Trophoblast cell (in vitro differentiated cells and primary cell): ENCODE data around the gene TGIF1.

Source experiments
- DNase-seq, 2 donors: peaks; one replicate each; pipeline ENCODE4 v3.0.0-alpha.2; 2016
- H2AFZ ChIP-seq: 2 replicates; pipeline ENCODE4 v1.6.1; 2013; ENCODE audit warnings: low read length, moderate library complexity, mild to moderate bottlenecking; ENCODE audit not compliant: insufficient read depth, poor library complexity
- H2AK5ac ChIP-seq: 2 replicates; pipeline ENCODE4 v1.6.1; 2013; ENCODE audit warnings: mild to moderate bottlenecking, low read length
- H2BK120ac ChIP-seq: 2 replicates; pipeline ENCODE4 v1.6.1; 2013; ENCODE audit warnings: low read length, mild to moderate bottlenecking, moderate library complexity; ENCODE audit not compliant: insufficient read depth, poor library complexity
- H2BK12ac ChIP-seq: 2 replicates; pipeline ENCODE4 v1.6.1; 2013; ENCODE audit warnings: mild to moderate bottlenecking, low read length, moderate library complexity
- H2BK5ac ChIP-seq: 2 replicates; pipeline ENCODE4 v1.6.1; 2013; ENCODE audit warnings: low read length, low read depth, moderate library complexity, mild to moderate bottlenecking; ENCODE audit not compliant: poor library complexity
- H3K14ac ChIP-seq: 2 replicates; pipeline ENCODE4 v1.6.1; 2013; ENCODE audit warnings: mild to moderate bottlenecking, low read length
- H3K18ac ChIP-seq: 2 replicates; pipeline ENCODE4 v1.6.1; 2013; ENCODE audit warnings: mild to moderate bottlenecking, low read length
- H3K23ac ChIP-seq: 2 replicates; pipeline ENCODE4 v1.6.1; 2013; ENCODE audit warnings: low read length
- H3K27ac ChIP-seq: 2 replicates; pipeline ENCODE4 v1.5.1; 2013; ENCODE audit warnings: low read depth, mild to moderate bottlenecking, inconsistent platforms, low read length, moderate library complexity
- H3K27me3 ChIP-seq: 2 replicates; pipeline ENCODE4 v1.6.1; 2013; ENCODE audit warnings: inconsistent platforms, mild to moderate bottlenecking, low read length, moderate library complexity; ENCODE audit not compliant: insufficient read depth
- H3K36me3 ChIP-seq, 2 experiments: 1 replicate in 1 of 2; 2 replicates in 1 of 2; pipeline ENCODE4 v1.6.1; 2013; ENCODE audit warnings: low read length in 2 of 2, mild to moderate bottlenecking in 2 of 2, moderate library complexity in 1 of 2; ENCODE audit not compliant: insufficient read depth in 2 of 2, control insufficient read depth in 1 of 2
- H3K4ac ChIP-seq: 2 replicates; pipeline ENCODE4 v1.6.1; 2013; ENCODE audit warnings: low read depth, mild to moderate bottlenecking, low read length, moderate library complexity
- H3K4me1 ChIP-seq, 2 experiments: 1 replicate in 1 of 2; 2 replicates in 1 of 2; pipeline ENCODE4 v1.6.1; 2013; ENCODE audit warnings: low read length in 2 of 2, mild to moderate bottlenecking in 2 of 2, moderate library complexity in 1 of 2; ENCODE audit not compliant: insufficient read depth in 2 of 2, control insufficient read depth in 1 of 2
- H3K4me2 ChIP-seq: 2 replicates; pipeline ENCODE4 v1.6.1; 2013; ENCODE audit warnings: inconsistent platforms, mild to moderate bottlenecking, low read length, moderate library complexity
- H3K4me3 ChIP-seq: 2 replicates; pipeline ENCODE4 v1.5.1; 2013; ENCODE audit warnings: mild to moderate bottlenecking, low read depth, low read length, inconsistent platforms
- H3K79me1 ChIP-seq: one replicate; pipeline ENCODE4 v1.6.1; 2013; ENCODE audit warnings: low read length
- H3K79me2 ChIP-seq: 2 replicates; pipeline ENCODE4 v1.6.1; 2013; ENCODE audit warnings: low read length, mild to moderate bottlenecking; ENCODE audit not compliant: control insufficient read depth, insufficient read depth, poor library complexity
- H3K9ac ChIP-seq: 2 replicates; pipeline ENCODE4 v1.6.1; 2013; ENCODE audit warnings: mild to moderate bottlenecking, low read length
- H3K9me3 ChIP-seq: 2 replicates; pipeline ENCODE4 v1.6.1; 2013; ENCODE audit warnings: low read depth, mild to moderate bottlenecking, control low read depth, inconsistent platforms, low read length; ENCODE audit not compliant: insufficient read depth
- H4K12ac ChIP-seq: 2 replicates; pipeline ENCODE4 v1.6.1; 2013; ENCODE audit warnings: low read depth, mild to moderate bottlenecking, low read length, moderate library complexity
- H4K8ac ChIP-seq: 2 replicates; pipeline ENCODE4 v1.6.1; 2013; ENCODE audit warnings: low read depth, mild to moderate bottlenecking, low read length, moderate library complexity
- H4K91ac ChIP-seq: one replicate; pipeline ENCODE4 v1.6.1; 2013; ENCODE audit warnings: low read depth, mild to moderate bottlenecking, low read length, moderate library complexity
- WGBS: extraction: QIAGEN DNeasy Blood & Tissue Kit; methylation state at CpG from one replicate; pipeline ENCODE4 v1.1.7; 2013; ENCODE audit warnings: missing lambda C conversion rate; ENCODE audit not compliant: insufficient read length, insufficient coverage; ENCODE audit errors: extremely low coverage; 5-methylcytosine and 5-hydroxymethylcytosine counted together

The TGIF1 gene

GRCh38 chr18:3492721-3493120 lies 42.7 kb downstream of the TGIF1 start:
- Histone ChIP-seq H3K4ac (no peak overlapping the region), H3K27me3 (no peaks in the 10 kb centered on the region), H3K79me1 (no peaks in the 10 kb centered on the region), H2AK5ac (no peak overlapping the region), H3K18ac (no peak overlapping the region), H2BK5ac (no peak overlapping the region), H3K23ac (no peak overlapping the region), H3K27ac (no peak overlapping the region), H3K79me2 (no peaks in the 10 kb centered on the region), H4K91ac (no peak overlapping the region), H4K8ac (no peak overlapping the region), H3K4me2 (no peak overlapping the region), H4K12ac (no peak overlapping the region), H3K4me1 (no peaks in the 10 kb centered on the region), H3K36me3 (no peaks in the 10 kb centered on the region), H2BK12ac (no peak overlapping the region), H3K14ac (no peak overlapping the region), H3K4me3 (no peak overlapping the region), H3K9me3 (no peaks in the 10 kb centered on the region), H2AFZ (no peak overlapping the region), H3K9ac (no peak overlapping the region), H2BK120ac (no peak overlapping the region)
- WGBS = no CpG with 5 or more reads among the region's 2 CpGs
- DNase-seq = no peak

GRCh38 chr18:3493501-3494244 lies 43.7 kb downstream of the TGIF1 start:
- Histone ChIP-seq H3K36me3 (no peaks in the 10 kb centered on the region), H3K4me2 (no peak overlapping the region), H3K4me3 (no peak overlapping the region), H3K4ac (no peak overlapping the region), H3K9ac (no peak overlapping the region), H3K14ac (no peak overlapping the region), H3K9me3 (no peaks in the 10 kb centered on the region), H2BK5ac (no peak overlapping the region), H3K4me1 (no peaks in the 10 kb centered on the region), H3K79me1 (no peaks in the 10 kb centered on the region), H2BK120ac (no peak overlapping the region), H3K27ac (no peak overlapping the region), H3K23ac (no peak overlapping the region), H3K27me3 (peaks cover 5% of the 10 kb centered on the region), H4K12ac (no peak overlapping the region), H3K18ac (no peak overlapping the region), H4K91ac (no peak overlapping the region), H4K8ac (no peak overlapping the region), H2AFZ (no peak overlapping the region), H3K79me2 (no peaks in the 10 kb centered on the region), H2AK5ac (no peak overlapping the region), H2BK12ac (no peak overlapping the region)
- DNase-seq = no peak
- WGBS = no CpG with 5 or more reads among the region's 9 CpGs

DNA sequence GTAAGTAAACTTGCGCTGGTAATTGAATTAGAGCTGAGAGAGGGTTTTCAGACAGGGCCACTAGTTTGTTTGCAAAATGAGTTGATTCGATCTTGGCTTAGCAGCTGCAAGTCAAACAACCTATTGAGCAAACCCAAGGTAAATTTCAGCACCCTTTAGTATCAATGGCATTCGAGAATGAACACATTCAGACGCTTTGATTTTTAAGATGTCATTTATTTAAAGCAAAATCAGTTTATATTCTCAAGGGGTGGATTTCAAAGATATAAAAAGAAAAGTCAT lies 44.2 kb downstream of the TGIF1 start:
- no peak for DNase-seq
- no CpG with 5 or more reads among the region's 4 CpGs for WGBS
- H3K23ac ChIP-seq = no peak overlapping the region
- no peak overlapping the region for H3K9ac ChIP-seq
- H3K4me1 ChIP-seq = no peaks in the 10 kb centered on the region
- H3K14ac ChIP-seq = no peak overlapping the region
- H4K91ac ChIP-seq = no peak overlapping the region
- H3K4me2 ChIP-seq = no peak overlapping the region
- H3K4me3 ChIP-seq = no peak overlapping the region
- H4K12ac ChIP-seq = no peak overlapping the region
- no peak overlapping the region for H2AFZ ChIP-seq
- no peak overlapping the region for H2BK12ac ChIP-seq
- no peak overlapping the region for H2AK5ac ChIP-seq
- H3K36me3 ChIP-seq = no peaks in the 10 kb centered on the region
- H3K18ac ChIP-seq = no peak overlapping the region
- H4K8ac ChIP-seq = no peak overlapping the region
- no peaks in the 10 kb centered on the region for H3K79me1 ChIP-seq
- no peaks in the 10 kb centered on the region for H3K79me2 ChIP-seq
- no peak overlapping the region for H2BK5ac ChIP-seq
- peaks cover 10% of the 10 kb centered on the region for H3K27me3 ChIP-seq
- H3K27ac ChIP-seq = no peak overlapping the region
- H3K4ac ChIP-seq = no peak overlapping the region
- no peak overlapping the region for H2BK120ac ChIP-seq
- H3K9me3 ChIP-seq = no peaks in the 10 kb centered on the region

DNA sequence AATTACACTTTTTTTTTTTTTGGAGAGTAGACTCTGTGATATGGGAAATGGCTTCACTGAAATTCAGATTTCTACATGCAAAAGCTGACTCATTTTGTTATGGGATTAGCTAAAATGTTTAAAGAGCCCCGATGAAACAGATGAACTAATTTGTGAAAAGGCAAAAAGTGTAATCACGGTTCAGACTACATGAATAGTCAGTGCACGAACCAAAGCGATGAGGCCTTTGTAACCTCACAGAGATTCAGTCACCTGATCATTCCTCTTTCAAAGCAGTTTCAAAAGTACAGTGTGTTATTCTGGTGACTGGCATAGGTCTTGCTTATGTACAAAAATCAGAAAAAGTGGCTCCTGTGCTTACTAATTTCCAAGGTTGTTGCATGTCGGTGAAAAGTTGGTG lies 44.6 kb downstream of the TGIF1 start:
- Histone ChIP-seq H2BK5ac (no peak overlapping the region), H3K4me2 (no peak overlapping the region), H3K36me3 (no peaks in the 10 kb centered on the region), H3K79me1 (no peaks in the 10 kb centered on the region), H3K4me3 (no peak overlapping the region), H3K27ac (no peak overlapping the region), H4K91ac (no peak overlapping the region), H3K79me2 (no peaks in the 10 kb centered on the region), H4K12ac (no peak overlapping the region), H2BK12ac (no peak overlapping the region), H2AFZ (no peak overlapping the region), H3K9ac (no peak overlapping the region), H3K18ac (no peak overlapping the region), H3K4me1 (peaks cover 0 to 2% of the 10 kb centered on the region in 2 experiments), H3K4ac (no peak overlapping the region), H2AK5ac (no peak overlapping the region), H3K14ac (no peak overlapping the region), H4K8ac (no peak overlapping the region), H3K9me3 (no peaks in the 10 kb centered on the region), H2BK120ac (no peak overlapping the region), H3K23ac (no peak overlapping the region), H3K27me3 (peaks cover 13% of the 10 kb centered on the region)
- no peak for DNase-seq
- WGBS = no CpG with 5 or more reads among the region's 5 CpGs
